Adrenal gland (tissue), 5 donors: ENCODE measurements around the gene TPRG1.

ENCODE experiments used
- POLR2A ChIP-seq, 2 donors: fragments of 450-650 bp; IDR thresholded peaks; one replicate each; pipeline ENCODE4 v1.6.1; 2017; ENCODE audit warnings: antibody characterized with exemption in 2 of 2, mild to moderate bottlenecking in 2 of 2, moderate library complexity in 1 of 2
- TF ChIP-seq, protein P1 (sequence below), 6 experiments: fragments of 450-650 bp in 4 of 6; fragments of 200-600 bp in 2 of 6; sonication (generic) in 1 of 6; IDR thresholded peaks; 1 replicate in 5 of 6; 2 replicates in 1 of 6; pipeline versions ENCODE4 v1.5.1 to v1.8.0; 2016 to 2021; ENCODE audit warnings: antibody characterized with exemption in 6 of 6, mild to moderate bottlenecking in 2 of 6, moderate library complexity in 1 of 6
- donor health status: DM: no; HTN: no; CAD: no.

DNA sequence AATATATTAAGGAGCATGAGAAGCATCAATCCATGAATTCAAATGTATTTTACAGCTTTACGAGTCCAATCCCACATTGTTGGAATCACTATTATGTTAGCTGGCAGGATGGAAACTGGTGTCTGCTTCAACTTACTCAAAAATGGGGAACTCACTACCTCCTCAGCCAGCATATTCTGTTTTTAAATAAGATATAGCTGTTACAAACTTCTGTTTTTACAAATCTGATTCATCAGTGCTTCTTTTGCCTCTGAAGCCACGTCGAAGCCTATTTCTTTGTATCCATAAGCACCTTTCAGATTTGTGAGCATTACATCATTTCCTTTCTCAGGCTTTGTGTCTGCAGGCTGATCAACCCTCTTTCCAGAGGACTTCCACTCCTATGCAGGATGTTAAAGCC is 105.9 kb downstream of the TPRG1 start:
- TF ChIP-seq, protein P1, sequence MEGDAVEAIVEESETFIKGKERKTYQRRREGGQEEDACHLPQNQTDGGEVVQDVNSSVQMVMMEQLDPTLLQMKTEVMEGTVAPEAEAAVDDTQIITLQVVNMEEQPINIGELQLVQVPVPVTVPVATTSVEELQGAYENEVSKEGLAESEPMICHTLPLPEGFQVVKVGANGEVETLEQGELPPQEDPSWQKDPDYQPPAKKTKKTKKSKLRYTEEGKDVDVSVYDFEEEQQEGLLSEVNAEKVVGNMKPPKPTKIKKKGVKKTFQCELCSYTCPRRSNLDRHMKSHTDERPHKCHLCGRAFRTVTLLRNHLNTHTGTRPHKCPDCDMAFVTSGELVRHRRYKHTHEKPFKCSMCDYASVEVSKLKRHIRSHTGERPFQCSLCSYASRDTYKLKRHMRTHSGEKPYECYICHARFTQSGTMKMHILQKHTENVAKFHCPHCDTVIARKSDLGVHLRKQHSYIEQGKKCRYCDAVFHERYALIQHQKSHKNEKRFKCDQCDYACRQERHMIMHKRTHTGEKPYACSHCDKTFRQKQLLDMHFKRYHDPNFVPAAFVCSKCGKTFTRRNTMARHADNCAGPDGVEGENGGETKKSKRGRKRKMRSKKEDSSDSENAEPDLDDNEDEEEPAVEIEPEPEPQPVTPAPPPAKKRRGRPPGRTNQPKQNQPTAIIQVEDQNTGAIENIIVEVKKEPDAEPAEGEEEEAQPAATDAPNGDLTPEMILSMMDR (IDR thresholded peaks at IDR 0.05): no peak
- no peak for TF ChIP-seq POLR2A (IDR thresholded peaks at IDR 0.05)
